GM18508 (cell line): ENCODE data around the gene ATOH8.
"Not testable (repeated sequence)": the region's sequence is repeated elsewhere in the genome, so short reads cannot be mapped to it uniquely, and the experiment has no call there.

Experiments used
- ATAC-seq: cut with Tn5 transposase; IDR thresholded peaks from one replicate; pipeline ENCODE4 v1.9.1; 2021; ENCODE audit warnings: moderate number of reproducible peaks; ENCODE audit not compliant: insufficient read depth, unreplicated experiment

ATOH8 gene, protein sequence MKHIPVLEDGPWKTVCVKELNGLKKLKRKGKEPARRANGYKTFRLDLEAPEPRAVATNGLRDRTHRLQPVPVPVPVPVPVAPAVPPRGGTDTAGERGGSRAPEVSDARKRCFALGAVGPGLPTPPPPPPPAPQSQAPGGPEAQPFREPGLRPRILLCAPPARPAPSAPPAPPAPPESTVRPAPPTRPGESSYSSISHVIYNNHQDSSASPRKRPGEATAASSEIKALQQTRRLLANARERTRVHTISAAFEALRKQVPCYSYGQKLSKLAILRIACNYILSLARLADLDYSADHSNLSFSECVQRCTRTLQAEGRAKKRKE

DNA sequence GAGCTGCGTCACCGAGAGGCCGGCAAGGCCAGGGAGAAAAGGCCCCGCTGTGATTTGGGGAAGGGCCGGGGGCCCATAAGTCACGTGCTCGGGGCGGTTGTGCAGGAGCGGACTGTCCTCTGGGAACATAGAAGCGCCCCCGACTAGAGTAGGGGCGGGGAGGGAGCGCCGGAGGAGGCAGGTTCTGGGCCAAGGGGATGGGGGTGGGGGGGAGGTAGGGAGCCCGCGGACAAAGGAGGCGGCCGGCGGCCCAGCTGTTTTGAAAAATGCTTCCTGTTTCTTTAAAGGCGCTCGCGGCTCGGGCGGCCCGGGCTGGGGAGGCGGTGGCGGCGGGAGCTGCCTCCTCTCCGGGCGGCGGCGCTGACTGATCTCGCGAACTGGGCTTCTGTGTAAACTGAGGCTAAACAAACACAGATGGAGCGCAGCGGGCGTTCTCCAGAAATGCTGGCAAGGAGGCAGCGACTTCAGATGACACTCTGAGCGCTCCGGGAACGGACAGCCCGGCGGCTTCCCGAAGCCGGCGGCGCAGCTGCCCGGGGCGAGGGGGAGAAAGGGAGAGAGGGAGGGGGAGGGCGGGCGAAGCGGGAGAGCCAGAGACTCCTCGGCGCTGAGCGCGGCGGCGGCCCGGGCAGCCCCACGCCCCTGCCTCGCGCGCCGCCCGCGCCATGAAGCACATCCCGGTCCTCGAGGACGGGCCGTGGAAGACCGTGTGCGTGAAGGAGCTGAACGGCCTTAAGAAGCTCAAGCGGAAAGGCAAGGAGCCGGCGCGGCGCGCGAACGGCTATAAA lies at the start of gene ATOH8:
Gene ATOH8 (plus strand): TSS at position 467 of the 788 bp plus-strand sequence. CDS start 199 bp downstream, at position 666.
- no peak for ATAC-seq

DNA sequence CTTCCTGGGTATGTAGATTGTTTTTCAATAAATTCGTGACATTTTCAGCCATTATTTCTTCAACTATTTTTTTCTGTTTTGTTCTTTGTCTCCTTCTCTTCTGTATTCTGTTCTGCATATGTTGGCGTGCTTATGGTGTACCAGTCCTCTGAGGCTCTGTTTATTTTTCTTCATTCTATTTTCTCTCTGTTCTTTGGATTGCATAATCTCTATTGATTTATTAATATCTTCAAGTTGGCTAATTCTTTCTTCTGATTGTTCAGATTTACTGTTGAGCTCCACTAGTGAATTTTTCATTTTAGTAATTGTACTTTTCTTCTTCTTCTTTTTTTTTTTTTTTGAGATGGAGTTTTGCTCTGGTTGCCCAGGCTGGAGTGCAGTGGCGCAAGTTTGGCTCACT lies 49.8 kb upstream of the ATOH8 start:
- no peak for ATAC-seq

DNA sequence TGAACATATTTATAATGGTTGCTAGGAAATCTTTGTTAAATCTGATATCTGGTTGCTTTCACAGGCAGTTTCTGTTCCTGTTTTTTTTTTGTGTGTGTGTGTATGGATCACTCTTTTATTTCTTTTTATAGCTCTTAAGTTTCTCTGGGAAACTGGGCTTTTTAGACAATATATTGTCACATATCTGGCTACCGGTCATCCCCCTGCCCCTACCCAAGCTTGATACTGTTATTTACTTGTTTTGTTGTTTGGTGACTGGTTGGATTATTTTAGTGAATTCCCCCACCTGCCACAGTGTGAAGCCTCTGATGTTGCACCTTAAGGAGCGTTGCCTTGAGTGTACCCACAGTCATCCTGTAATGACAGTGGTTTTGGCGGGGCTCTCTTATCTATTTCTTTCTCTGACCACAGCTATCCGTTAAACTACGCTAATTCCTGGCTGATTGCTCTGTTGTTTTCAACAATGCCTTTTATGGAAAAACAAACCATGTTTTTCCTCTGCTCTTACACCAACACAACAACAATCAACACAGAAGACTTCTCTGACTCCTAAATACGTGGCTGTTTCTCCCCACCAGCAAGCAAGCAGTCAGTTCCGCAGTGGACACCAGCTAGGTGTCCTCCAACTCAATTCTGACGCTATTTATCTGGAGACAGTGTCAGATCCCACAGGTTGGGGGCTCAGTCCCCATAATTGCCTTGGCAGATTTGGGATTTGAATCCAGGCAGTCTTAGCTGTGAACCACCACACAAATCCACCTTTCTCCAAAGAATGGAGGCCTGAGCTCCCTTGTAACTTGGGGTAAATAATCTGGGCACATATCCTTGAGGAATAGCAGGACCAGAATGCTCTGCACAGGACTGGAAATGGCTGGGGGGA lies 48.8 kb upstream of the ATOH8 start:
- no peak for ATAC-seq

DNA sequence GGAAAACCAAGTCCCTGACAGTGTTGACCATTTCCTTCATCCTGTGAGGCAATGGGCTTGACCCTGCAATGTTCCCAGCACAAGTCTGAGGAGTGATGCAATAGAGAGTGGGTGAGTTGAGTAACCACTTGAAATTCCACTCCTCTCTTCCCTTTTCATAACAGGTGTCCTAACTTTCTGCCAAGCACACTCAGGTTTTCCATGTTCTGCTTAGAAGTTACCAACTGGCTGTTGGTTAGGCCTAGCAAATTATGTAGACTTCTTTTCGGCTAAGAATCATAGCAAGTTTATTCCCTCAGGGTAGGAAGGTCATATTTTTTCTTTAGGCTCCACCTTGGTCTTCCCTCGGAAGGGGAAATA lies 48.1 kb upstream of the ATOH8 start:
- ATAC-seq, result no peak

DNA sequence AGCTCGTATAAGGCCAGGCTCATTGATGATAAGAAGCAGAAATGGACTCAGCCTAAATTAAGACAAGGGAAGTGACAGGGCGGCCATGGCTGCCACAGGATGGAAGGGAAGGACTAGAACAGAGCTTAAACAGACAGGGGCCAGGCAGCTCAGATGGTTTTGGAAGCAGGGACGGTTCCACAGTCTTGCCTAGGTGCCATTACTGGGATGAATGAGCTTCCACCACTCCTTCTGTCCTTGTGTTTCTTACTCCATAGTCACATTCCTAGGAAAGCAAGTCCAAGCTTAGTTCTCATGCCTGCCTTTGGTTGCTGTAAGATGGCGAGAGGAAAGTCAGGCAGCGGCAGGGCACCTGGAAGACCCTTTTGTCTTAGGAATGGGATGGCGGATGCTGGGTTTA lies 47.7 kb upstream of the ATOH8 start:
- ATAC-seq, result no peak

DNA sequence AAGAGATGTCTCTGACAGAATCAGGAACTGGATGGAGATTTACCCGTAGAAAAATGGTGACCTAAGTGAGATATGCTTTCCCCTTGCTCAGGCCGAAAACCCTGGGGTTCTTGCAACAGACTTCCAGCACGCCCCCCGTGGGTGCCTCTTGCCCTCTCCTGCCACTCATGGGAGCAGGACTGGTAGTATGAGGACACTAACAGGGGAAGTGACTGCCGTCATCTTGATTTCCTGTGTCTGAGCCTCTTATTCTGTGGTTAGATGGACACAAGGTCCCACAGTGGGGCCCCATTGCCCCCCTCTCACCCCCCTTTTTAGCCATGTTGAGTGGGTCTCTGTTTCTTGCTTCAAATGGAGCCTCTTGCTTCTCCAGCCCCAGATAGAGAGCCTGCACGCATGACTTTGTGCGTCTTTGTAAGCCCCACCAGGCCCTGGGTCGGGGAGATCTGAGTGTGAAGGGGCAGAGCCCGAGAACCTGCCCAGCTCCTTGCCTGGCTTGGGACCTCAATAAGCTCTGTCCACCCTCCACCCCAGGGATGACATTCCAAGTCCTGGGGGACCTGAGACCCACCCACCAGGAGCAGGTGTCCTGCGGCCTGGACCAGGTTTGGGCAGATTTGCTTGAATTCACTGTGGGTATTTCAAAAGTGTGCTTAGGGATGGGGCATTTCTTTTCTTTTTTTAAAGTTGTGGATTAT lies 47.0 kb upstream of the ATOH8 start:
- ATAC-seq, result no peak

DNA sequence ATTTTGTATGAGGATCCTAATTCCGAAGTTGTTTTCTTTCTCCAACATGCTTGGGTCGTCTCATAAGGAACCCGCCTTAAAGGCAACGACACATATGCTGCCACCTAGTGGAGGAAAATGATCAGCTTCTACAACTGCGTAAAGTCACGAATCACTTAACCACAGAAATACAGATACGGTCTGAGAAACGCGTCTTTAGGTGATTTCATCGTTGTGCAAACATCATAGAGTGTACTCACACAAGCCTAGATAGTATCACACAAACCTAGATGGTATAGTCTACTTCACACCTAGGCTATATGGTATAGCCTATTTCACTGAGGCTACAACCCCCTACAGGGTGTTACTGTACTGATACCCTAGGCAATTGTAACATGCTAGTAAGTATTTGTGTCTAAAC lies 46.5 kb upstream of the ATOH8 start:
- no peak for ATAC-seq

DNA sequence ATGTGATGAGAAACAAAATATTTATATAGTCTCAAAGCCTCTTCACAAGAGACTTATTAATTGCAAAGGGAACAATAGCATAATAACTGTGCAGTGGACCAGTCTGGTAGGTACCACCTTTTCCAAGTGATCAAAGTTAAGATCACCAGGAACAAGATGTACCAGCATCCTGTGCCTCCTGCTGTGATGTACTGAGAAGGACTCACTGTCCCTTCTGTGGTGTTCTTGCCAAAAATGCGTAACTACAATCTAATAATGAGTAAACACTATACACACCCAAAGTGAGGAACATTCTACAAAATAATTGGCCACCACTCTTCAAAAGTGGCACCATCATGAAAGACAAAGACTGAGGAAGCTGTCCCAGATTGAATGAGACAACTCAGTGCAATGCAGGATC lies 45.1 kb upstream of the ATOH8 start:
- ATAC-seq, result no peak

DNA sequence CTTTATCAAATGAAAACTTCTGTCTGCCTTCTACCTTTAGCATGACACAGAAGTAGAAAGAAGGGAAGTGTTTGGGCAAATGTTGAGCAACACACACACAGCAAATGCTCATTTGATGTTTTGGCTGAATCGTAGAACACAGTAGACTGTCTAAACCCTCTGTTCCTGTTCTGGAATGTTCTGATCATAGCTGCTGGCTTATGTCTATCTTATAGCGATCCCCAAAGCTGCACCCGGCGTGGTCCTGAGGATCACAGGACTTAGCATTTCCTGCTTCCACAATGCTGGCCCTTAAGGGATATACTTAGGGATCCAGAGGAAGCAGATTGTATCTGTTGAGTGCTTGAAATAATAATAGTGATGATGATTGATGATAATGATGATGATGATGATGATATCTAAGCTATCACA lies 44.4 kb upstream of the ATOH8 start:
- ATAC-seq, result no peak

DNA sequence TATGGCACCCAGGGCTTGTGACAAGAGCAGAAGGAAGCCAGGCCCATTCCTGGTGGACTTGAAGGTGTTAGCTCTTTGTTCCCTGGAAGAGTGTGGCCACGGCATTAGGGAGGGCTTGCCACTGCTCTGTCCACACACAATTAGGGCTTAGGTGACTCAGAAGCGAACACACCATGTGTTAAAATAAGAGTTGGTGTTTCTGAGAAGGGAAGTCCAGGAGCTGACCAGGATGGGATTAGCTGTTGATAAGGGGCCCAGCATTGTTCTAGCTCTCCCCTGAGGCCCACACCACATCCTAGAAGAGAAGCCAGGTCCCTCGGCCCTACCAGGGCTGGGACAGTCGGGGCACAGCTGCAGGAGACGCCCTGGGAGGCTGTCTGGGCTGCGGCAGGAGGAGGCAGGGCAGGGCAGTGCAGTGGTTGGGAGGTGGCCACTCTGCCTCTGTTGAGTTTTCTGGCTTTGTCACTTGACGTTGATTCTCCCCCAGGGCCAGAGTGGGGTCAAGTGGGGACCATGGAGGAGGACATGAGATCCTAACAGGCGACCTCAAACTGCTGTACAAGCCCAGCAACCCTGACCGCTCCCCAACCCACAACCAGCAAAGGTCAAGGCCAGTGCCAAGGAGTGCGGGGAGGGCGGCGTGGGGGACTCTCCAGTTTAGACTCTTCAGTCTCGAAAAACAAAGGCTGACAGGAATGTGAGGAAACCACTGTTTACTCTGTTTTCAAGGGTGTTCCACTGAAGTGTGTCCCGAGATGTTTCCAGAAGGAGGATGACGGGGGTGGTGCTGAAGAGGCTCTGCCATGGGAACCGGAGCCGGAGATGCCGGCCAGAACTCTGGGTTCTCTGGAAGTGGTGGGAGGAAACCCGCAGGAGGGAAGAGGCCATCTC lies 42.9 kb upstream of the ATOH8 start:
- ATAC-seq, result no peak

DNA sequence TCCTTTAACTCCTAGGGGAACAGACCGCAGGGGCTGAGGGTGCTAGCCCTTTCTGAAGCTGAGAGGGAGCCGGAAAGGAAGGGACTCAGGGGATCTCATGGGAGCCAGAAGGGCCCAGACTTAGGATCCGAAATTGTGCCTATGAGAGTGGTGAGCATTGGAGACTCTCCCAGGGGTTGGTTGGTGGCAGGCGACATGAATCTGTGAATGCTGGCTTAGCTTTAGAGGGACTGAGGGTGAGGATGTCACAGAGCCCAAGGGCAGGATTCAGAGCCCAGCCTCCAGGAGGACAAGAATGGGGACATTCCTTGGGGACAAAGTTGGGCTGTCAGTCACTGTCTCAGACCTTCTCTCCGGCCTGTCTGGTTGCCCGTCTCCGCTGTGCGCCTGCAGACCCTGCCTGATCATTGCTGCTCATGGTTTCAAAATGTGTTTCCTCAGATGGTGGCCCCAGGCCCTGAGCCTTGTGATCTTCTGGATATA lies 42.2 kb upstream of the ATOH8 start:
- ATAC-seq, result no peak

DNA sequence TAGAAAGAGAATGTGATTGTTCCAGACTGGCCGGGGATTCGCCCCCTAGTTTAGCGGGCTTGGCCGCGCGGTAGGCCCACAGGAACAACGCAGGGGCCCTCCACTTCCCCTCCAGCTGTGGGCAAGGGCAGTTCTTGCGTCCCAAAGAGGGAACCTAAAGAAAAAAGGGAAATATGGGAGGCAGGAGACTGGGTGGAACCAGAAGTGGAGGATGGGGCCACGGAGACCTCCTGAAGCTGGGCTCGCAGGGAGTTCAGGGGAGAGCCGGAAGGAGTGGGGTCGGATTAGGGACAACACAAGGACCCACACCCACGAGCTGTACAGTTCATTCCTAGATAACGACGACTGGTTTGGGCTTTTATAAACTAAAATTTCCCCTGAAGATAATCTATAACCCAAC lies 41.5 kb upstream of the ATOH8 start:
- no peak for ATAC-seq

DNA sequence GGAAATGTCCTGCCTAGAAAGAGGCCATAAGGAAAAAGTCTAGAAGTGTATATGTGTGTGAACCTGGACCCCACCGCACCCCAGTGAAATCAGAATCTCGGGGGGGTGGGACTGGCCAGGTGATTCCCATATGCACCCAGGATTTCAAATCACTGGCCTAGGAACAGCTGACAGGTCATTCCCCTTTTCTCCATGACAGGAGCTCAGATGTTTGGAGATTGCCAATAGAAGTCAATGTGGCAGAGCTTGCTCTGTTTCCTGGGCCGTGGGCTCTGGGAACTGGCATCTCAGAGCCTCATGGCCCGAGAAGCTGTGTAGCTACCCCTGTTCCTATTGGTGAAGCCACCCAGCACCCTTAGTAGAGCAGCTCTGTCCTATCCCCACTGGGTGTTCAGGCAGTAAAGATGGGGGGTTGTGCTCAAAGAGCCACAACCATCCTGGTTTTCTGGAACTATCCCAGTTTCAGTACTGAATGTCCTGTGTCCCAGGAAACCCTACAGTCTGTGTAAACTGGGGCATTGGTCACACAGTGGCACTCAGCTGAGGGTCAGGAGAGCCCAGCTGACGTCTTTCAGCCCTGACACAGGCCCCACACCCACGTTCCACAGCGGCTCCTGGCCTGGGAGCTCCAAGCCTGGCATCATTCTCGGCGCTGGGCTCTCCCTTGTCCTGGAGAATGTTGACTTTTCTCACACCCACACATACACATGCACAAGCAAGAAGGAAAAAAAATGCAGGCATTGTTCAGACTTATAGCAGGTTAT lies 40.8 kb upstream of the ATOH8 start:
- no peak for ATAC-seq

DNA sequence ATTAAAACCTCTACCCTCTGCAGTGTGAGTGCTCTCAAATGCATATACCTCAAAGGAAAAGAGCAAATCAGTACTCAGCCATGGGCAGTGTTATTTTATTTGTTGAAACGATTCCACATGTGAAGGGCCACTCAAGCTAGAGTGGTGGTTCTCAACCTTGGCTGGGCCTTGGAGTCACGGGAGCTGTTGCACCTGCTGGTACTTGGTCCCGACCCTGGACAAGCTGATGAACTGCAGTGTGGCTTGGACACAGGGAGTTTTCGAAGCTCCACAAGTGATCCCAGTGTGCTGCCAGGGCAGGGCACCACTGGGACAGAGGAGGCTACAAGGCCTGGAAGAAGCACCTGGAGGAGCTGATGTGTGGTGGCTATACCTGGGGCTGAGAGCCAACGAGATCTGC lies 40.0 kb upstream of the ATOH8 start:
- no peak for ATAC-seq

DNA sequence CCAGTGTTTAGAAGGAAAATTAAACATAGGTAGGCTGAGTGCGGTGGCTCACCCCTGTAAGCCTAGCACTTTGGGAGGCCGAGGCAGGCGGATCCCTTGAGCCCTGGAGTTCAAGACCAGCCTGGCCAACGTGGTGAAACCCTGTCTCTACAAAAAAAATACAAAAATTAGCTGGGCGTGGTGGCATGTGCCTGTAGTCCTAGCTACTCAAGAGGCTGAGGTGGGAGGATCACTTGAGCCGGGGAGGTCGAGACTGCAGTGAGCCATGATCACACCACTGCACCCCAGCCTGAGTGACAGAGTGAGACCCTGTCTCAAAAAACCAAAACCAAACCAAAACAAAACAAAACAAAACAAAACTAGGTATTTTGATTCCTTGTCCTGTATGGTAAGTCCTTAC lies 39.4 kb upstream of the ATOH8 start:
- ATAC-seq, result not testable (repeated sequence)

DNA sequence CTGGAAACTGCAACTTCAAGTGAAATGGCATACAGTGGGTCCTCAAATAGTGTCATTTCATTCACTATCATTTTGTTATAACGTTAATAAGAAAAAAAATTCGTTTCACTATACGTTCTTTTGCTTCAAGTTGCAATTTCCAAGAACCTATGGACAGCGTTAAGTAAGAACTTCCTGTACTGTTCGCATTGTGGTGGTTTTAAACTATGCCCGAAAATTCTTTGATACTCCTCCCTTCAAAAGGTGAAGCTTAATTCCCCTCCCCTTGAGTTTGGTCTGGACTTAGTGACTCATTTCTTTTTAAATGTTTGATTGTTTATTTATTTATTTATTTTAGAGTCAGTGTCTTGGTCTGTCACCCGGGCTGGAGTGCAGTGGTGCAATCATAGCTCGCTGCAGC lies 39.0 kb upstream of the ATOH8 start:
- ATAC-seq, result no peak

DNA sequence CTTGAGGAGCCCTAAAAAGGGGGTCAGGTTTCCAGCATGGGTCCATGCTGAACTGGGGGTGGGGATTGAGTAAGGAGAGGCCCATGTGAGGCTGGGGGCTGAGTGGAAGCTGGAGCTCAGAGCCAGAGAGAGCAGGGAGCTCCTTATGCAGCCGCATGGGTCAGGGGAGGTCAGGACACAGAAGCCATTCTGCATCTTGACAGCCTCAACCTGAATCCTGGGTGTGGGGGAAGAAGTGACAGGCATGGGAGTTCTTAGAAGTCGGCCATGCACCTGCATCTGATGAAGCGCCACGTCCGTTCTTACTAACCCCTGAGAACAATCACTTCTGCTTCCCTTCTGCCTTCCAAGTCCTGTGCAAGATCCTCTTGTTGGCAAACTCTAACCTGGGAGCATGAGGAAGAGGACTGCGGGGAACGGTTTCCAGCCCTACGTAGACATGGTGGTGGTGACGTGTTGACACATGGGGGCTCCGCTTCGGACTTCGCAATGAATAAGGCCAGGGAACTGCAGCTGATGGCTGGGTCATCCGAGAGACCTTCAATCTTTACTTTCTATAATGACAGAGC lies 37.4 kb upstream of the ATOH8 start:
- ATAC-seq, result no peak

DNA sequence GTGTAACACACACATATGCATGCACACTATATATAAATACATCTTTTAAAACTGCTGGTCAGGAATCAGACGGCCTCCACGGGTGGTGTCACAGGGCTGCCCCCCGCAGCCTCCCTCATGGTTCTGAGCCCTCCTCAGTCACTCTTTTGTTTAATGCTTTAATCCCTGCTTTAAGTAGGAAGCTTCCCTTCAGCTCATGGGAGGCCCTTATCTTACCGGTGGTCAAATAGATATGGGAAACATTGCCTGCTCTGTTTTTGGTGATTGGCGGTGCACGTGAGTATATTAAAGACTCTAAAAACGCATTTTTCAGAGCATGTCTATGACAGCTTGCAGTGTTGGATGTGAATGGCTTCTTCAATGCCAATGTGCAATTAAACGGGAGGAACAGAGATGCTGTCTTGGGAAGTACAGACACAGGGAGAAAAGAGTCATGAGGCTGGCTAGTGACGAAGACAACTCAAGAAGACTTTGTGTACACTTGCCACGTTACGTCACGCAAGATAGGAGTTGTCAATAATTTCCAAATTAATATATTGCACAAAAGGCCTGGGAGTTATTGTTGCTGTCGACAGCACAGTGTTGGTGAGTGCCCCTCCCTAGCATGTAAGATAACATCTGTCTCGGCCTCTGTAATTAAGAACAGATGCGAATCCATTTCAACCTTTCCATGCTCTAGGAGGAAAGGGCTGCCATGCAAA lies 36.3 kb upstream of the ATOH8 start:
- ATAC-seq, result no peak
